ENCODE data around the gene PTPRK.
"Not testable (repeated sequence)": the region's sequence is repeated elsewhere in the genome, so short reads cannot be mapped to it uniquely, and the experiment has no call there.

PTPRK gene

DNA sequence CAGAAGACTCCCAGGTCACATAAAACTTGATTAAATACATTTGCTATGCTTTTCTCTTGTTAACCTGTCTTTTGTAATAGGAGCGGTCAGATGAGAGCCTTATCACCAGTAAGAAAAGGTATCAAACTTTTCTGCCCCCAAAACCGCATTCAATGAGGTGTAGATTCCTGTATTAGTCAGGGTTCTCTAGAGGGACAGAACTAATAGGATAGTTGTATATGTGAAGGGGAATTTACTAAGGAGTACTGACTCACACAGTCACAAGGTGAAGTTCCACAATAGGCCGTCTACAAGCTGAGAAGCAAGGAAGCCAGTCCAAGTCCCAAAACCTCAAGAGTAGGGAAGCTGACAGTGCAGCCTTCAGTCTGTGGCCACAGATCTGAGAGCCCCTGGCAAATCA lies 32.7 kb downstream of the PTPRK start:
- no peak for DNase-seq

DNA sequence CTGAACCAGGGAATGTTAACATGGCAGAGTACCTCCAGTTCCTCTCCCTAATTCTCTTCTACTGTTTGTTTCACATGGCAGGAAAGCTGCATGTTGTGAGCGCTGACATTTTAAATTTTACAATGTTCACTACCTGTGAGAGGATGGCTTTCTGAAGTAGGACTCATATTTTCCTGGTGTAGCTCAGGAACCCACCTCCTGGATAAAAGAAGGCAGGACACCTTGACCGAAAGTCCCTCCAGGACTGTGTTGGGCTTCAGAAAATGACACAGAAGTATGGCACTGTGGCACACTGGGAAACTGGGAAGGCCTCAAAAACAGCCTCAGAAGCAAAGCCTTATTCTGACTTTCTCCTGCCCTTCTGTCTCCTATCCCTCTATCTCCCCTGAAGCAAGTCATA lies 33.3 kb downstream of the PTPRK start:
- DNase-seq, result no peak

DNA sequence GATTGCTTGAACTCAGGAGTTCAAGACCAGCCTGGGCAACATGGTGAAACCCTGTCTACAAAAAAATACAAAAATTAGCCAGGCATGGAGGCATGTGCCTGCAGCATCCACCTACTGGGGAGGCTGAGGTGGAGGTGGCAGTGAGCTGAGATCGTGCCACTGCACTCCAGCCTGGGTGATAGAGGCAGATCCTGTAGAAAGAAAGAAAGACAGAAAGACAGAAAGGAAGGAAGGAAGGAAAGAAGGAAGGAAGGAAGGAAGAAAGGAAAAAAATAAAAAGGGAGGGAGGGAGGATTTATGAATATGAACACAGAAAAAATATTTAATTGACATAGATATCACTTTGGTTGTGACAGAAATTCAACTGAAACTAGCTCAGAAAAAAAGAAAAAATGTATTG lies 33.8 kb downstream of the PTPRK start:
- not testable (repeated sequence) for DNase-seq

DNA sequence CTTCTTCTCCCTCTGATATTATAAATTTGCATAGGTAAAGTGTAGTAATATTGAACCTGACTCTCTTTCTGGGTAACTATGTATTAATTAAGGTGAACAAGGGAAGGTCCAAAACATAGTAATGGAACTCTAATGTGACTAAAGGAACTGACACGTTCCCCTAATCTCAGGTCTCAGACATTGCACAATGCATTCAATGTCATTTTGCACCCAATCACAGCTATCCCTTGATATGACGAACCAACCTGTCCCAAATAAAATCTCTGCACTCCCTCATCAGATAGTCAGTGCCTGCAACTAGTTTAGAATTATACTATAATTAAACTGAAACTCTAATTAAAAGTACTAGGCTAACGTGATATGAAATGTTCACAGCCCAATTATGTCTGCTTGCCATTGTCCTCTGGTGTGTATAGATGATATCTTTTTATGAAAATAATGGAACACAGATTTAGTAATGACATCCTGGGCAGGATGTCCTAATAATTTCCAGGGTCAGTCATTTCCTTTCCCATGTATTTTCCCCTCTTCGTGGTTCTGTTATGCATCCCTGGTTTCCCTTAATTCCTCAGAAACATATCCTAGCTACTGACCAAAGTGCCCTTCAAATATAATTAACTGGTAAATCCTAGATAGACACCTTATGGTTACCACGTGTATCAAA lies 36.8 kb downstream of the PTPRK start:
- DNase-seq, result no peak

DNA sequence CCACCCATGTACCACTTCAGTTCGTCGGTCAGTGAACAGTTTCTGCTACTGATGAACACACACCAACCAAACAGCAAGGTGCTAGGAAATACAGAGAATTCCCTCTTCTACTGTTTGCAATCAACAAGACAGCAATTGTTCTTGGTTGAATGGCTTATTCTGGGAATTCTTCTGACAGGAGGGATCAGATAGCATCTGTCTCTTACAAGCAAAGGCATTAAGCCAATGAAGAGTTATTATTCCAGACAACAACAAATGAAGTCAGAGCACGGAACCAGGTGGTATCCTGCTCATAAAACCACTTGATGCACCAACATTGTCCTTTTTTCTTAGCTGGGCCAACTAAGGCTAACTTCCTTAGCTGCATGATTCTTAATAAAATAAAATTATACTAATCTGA lies 37.8 kb downstream of the PTPRK start:
- DNase-seq, result no peak

DNA sequence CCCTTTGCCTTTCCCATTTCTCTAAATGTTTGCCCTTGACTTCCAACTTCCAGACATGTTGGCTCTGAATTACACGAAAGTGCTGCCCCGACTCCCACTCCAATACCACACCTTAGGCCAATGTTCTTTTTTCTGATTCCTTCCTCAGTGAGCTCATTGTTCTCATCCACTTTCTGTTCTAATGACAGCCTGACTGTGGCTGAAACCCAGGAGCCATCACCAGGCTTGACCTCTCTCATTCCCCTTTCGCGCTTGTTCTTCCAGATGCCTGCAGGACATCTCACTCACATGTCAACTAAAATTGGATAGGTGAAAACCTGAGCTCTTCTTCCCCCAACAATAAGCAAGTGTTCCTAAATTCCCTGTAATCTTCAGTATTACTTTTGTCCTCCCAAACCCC lies 40.4 kb downstream of the PTPRK start:
- DNase-seq, result no peak

DNA sequence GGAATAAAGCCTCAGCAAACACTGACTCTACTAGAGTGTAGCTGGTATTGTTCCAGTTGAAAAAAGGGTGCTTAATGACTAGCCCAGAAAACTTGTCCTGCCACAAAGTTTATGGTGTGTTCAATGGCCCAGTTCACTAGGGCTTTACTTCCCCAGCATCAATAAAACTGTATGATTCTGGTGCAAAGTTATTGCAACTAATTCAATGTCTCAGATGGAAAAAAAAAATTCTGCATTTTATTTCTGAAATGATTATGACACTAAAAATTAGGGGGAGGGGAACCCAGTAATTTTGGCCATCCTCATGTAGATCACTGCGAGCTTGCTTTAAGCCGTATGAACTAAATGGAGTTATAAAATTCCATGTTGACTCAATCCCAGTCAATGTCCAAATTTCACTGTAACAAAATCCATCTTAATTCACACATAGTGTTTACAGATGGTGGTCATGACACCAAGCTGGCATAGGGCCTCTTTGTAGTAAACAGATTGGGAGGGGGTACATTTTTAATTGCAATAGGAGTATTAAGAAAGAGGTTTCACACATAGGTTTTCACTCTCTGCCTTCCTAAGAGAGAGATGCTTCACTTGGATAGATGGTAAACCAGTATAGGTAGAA lies 41.2 kb downstream of the PTPRK start:
- DNase-seq, result no peak

DNA sequence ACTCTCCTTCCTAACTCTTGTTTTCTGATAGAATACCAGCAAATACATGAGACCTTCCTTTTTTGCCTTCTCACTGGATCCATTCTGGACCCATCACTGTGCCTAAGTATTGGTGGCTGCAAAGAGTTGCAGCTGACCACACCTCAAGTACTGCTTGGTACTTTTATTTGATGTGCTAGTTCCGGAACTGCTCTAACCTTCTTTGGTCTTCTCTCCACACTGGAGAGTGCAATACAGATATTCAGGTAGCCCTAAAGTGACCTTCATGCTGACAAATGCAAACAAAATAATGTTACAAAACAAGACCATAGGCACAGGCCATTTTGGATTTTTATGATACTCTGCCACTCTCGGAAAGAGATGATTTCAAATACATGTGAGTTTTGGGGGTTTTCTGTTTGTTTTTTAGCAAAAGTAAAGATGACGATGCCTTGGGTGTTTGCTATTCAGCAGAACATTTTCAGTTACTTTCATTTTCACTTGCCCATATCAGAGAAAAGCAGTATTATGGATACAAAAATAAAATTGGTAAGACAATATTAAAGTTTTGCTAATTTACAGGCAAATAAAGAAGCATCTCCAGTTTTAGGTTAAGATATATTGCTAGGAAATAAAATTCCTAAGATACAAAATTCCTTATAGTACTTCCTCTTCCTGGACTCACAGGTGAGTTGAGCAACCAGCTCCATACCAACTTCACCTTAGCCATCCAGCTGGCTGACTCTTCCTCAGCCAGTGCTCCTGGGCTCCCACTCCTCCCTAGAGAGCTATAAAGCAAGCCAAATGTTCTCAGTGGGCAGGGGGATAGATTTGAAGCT lies 42.0 kb downstream of the PTPRK start:
- no peak for DNase-seq

DNA sequence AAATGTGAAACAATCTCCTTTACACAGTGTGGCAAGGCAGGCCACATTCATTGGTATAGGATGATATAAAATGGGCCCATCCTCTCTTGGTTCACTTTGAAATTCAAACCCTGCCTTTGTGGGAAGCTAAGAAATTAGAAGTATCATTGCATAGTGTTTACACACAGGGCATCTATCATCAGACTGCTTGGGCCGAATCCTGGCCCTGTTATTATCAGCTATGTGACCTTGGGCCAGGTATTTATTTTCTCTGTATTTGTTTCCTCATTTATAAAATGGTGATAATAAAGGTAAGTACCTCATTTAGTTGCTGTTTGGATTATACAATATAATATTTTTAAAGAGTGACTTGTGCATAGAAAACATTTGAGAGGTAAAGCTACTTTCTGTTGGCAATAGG lies 45.5 kb downstream of the PTPRK start:
- DNase-seq, result no peak

DNA sequence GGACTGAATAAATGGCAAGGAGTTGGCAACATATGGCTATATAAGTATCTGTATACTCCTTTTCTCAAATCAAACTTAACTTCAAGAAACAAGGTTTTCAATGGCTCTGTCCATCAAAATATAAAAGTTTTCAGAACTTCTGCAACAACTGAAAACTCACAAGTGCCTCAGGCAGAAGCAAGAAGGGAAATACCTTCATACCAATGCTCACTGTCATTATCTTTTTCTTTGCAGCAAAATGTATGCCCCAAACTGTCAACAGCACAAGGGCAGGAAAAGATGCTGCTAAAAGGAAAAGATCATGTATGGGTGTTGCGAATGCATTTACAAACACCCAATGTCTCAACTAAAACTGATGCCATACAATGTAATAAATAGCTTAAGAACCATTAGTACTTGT lies 45.9 kb downstream of the PTPRK start:
- no peak for DNase-seq

DNA sequence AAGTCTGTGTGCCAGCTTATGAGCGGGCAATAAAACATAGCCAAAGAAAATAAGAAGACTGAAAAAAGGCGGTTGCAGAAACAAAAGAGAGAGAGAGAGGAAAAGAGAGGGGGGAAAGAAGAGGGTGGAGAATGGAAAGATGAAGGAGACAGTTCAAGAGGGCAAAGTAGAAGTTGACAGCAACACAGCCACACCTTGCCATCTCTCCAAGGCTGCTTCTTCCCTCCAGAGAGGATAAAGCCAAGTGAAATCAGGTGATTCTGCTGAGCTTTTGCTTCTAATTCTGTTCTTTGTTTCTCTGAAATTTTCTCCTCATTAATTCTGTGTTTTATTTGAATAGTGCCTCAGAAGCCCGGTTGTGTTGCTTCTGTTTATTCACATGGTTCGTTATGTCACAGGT lies 48.5 kb downstream of the PTPRK start:
- DNase-seq, result no peak

DNA sequence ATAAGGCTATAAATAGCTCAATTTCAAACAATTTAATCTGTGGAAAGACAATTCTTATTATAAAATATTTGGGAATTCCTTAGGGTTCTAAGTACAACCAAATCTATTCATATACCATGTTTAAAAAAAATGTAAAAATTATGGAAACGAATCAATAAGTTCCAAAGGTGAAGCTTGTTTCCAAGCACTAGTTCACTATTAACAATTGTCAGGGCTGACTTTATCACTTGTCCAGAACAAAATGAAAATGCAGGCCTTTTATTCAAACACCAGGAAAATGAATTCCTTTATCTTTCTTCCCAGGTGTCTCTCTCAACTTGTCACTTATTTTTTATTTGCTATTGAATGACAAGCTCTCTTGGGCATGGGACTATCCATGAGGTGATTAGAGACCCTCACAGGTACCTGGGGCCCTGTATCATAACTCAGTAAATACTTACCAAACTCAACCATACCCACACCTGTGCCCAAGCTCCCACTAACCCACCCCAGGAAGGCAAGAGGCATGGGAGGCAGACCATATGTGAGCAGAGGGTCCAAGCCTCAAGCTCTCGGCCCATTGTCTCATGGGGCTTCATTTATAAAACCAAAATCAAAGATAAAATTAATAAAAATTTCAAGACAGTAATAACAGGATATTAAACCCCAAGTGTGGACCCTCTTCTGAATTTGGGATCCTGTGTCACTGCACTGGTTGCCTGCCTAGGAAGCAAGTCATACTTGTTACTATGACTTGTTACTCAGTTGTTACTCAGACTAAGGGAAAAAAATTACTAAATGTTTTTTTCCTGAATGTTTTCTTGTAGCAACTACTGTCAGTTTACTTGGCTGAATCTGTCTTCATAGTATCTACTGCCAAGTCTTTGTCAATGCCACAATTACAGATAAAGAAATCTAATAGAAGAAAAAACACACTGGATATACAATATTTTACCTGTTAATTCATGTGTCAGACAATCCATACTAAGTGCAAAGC lies 54.7 kb downstream of the PTPRK start:
- DNase-seq, result no peak

DNA sequence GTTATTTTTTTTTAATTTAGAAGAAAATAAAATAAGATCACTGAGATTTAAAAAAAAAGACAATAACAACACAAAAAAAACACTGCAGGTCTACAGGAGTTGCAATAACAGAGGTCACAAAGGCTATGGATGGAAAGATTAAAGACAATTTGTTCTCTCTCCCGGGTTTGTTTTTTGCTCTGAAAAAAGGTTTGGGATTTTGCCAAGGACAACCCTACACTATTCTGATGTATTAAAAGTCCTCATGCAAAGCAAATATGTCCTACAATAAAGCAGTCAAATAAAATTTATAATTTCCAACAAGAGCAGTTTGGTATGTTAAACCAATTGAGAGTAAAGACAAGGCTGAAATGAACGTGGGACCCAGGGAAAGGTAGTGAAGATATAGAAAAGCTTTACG lies 55.6 kb downstream of the PTPRK start:
- no peak for DNase-seq

DNA sequence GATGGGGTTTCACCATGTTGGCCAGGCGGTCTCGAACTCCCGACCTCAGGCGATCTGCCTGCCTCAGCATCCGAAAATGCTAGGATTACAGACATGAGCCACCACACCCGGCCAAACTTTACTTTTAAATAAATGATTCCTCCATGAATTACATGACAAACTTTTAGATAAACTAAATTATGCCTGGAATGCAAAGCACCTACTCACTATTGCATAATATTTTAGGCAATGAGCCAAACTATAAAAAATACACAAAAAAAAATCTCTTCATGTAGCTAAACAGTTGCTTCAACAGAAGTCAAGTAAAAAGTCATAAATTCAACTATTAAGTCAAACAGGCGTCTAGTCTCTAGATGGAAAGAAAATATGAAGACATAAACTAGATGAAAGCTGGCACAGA lies 56.5 kb downstream of the PTPRK start:
- DNase-seq, result no peak

DNA sequence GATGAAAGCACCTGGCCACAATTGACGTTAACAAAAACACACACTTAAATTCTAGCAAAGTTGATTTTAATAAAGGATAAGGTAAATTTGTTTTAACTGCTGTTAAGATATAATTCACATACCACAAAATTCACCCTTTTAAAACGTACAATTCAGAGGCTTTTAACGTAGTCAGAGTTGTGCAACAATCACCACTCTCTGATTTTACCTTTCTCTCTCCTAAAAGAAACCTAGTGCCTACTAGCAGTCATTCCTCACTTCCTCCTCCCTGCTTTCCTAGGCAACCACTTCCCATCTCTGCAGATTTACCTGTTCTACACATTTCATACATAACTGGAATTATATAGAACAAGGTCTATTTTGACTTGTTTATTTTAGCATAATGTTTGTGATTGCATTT lies 58.9 kb downstream of the PTPRK start:
- DNase-seq, result no peak

DNA sequence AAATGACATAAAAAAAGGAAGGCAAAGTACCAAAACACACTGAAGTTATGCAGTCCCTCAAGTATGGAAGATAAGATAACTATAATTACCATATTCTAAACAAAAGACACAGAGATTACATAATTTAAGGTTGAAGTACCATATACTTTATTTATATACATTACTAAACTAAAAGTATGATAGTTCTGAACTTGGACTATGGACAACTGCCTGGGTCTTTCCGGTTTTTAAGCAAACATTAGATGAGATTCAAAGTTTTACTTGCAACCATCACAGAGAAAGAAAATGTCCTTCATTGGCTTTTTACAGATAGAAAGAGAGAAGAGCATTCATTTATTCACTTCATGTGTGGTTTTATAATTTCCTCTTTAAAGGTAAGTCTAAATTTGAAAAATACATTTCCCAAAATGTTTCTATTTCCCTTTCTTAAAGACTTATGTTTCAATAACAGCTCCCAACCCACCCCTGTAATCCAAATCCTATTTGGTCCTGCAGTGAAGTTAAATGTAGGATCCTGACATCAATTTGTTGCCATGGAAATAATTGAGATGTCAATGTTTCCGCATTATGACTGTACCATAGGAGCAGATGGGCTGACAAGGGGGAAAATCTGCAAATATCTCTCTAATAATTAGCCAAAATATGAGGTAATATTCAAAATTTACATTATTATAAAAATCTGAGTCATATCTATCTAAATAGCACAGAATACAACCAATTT lies 63.7 kb downstream of the PTPRK start:
- no peak for DNase-seq

DNA sequence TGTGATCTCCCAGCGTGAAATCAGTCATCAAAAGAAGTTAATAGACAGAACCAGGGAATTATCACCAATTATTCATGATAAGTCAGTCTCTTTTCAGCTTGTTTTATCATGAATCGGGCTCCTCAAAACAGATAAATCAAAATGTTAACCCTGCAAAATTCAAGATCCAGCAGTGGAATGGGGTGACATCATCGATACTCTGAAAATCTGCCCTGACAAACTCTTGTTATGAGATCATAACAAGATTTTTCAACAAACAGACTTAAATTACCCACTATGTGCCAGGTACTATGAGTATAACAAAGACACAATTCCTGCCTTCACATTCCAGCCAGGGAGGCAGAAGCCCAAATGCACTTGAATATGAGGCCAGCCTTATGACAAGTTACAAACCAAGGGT lies 64.4 kb downstream of the PTPRK start:
- no peak for DNase-seq

DNA sequence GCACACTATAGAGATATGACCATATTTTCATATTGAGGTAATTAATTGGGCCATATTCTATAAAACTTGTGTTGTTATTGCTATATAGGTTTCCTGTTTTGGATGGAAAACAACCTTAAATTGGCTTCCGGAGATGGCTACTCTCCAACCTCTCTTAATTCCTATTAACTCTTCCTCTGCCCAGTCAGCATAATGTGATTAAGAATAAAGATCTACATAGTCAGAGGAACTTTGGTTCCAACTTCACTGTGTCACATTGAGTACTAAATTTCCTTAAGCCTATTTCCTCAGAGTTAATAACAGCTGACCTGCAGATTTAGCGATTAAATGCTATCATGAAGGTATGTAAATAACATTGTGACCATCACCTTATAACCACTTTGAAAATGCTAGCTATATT lies 67.7 kb downstream of the PTPRK start:
- no peak for DNase-seq

DNA sequence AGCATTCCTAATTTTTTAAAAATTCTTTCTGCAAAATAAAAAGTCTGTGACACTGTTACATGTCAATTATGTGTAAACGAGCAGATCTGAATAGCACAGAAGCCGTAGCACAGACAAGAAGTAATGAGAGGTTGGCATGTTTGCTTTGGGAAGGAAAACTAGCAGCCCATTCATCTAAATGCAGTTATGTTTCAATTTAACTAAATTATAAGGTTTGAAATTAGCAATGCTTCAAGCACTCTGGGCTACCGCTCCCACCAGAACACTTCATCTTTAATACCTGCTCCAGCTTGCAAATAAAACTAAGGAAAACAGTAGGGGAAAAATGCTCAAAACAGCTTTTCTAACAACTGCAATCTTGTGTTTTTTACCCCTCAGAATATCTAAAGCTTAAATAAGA lies 73.9 kb downstream of the PTPRK start:
- no peak for DNase-seq

DNA sequence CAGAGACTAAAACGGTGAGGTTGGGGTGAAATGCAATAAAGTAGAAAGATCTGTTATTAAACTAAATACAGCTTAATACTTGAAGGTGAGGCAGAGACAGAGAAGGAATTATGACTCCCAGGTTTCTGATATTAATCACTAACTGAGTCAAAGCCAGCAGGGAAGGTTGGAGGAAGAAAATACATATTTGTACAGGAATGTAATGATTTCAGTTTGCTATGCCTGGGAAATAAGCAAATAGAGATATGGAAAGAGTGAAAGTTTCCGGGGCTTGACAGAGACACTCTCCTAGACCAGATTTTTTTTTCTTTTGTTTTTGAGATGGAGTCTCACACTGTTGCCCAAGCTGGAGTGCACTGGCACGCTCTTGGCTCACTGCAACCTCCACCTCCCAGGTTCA lies 76.8 kb downstream of the PTPRK start:
- DNase-seq, result no peak

DNA sequence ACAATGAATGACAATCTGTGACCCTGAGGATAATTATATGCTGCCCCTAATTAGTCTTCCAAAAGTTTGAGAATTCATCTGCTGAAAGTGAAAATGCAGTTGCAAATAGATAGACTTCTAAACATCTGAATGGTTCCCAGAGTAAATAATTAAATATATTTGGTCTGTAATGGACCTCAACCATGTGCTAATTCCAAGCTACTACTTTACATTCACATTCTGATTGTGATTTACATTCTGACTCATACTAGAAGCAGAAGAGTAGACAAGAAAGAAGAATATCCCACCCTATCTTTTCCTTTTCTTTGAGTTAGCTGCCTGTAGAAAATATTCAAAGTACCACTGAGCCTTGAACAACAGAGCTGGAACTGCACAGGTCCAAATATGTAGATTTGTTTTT lies 80.8 kb downstream of the PTPRK start:
- DNase-seq, result no peak

DNA sequence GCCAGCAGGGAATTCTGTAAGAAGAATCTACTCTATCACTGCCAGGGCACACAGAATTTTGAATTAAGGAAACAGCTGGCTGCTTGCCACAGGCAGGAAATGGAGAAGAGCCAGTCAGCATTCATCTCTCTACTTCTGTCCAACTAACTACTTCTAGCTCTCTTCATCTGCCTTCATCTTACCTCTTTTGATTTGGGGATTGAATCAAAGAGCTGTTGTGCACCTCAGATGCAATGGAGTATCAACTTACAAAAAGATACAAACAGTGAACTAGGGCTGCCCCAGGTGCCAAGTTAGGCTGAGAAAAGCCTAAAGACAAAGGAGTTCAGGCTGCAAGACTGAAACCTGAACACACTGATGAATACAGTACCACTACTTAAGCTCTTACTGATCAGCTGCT lies 82.0 kb downstream of the PTPRK start:
- DNase-seq, result no peak

DNA sequence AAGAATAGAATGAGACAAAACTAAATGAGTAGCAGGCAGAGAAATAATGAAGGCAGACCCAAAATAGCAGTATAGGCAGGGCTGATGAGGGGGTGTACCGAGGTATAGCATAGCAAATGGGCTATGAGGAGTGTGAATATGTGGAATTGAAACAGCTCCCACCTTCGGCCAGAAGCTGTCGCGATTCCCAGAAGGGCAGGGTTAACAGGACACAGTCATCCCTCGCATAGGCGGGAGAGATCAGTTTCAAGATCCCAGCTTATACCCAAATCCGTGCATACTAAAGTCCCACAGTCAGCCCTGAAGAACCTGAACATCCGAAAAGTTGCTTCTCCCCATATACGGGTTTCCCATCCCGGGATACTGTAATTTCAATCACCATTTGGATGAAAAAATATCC lies 82.7 kb downstream of the PTPRK start:
- DNase-seq, result no peak
